ENCODE data around the gene TFDP1.

TFDP1 gene

GRCh38 chr13:113602291-113602988 lies 17.9 kb downstream of the TFDP1 start:
- Histone ChIP-seq H3K4me3 (replicated peaks; ENCODE audit: insufficient read depth, low read length) (no peak overlapping the region), H3K27ac (replicated peaks) (no peak overlapping the region), H3K27me3 (ENCODE audit: insufficient read depth, poor library complexity, severe bottlenecking) (no peaks in the 10 kb centered on the region)
- no peak for TF ChIP-seq SPI1 (IDR thresholded peaks at IDR 0.05; ENCODE audit: borderline replicate concordance, low read depth)
- TF ChIP-seq, protein P1, sequence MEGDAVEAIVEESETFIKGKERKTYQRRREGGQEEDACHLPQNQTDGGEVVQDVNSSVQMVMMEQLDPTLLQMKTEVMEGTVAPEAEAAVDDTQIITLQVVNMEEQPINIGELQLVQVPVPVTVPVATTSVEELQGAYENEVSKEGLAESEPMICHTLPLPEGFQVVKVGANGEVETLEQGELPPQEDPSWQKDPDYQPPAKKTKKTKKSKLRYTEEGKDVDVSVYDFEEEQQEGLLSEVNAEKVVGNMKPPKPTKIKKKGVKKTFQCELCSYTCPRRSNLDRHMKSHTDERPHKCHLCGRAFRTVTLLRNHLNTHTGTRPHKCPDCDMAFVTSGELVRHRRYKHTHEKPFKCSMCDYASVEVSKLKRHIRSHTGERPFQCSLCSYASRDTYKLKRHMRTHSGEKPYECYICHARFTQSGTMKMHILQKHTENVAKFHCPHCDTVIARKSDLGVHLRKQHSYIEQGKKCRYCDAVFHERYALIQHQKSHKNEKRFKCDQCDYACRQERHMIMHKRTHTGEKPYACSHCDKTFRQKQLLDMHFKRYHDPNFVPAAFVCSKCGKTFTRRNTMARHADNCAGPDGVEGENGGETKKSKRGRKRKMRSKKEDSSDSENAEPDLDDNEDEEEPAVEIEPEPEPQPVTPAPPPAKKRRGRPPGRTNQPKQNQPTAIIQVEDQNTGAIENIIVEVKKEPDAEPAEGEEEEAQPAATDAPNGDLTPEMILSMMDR (IDR thresholded peaks at IDR 0.05; ENCODE audit: insufficient read depth, low read length): no peak
- no peak for TF ChIP-seq POLR2AphosphoS5 (IDR thresholded peaks at IDR 0.05; ENCODE audit: low read depth)
- no peak for TF ChIP-seq GABPA (IDR thresholded peaks at IDR 0.05; ENCODE audit: low read depth)
- no peak for TF ChIP-seq REST (IDR thresholded peaks at IDR 0.05; ENCODE audit: insufficient replicate concordance, low read depth)
- DNase-seq (ENCODE audit: low read depth in 1 of 2, low spot score in 1 of 2): no peak

- no peak for TF ChIP-seq GABPA (IDR thresholded peaks at IDR 0.05; ENCODE audit: low read depth)
- TF ChIP-seq POLR2AphosphoS5 (IDR thresholded peaks at IDR 0.05; ENCODE audit: low read depth): no peak
- no peak for TF ChIP-seq SPI1 (IDR thresholded peaks at IDR 0.05; ENCODE audit: borderline replicate concordance, low read depth)
- TF ChIP-seq REST (IDR thresholded peaks at IDR 0.05; ENCODE audit: insufficient replicate concordance, low read depth): no peak
- TF ChIP-seq, protein P1 (IDR thresholded peaks at IDR 0.05; ENCODE audit: insufficient read depth, low read length): no peak
Observed at GRCh38 chr13:113603116-113603710, 18.7 kb downstream of the TFDP1 start.

DNA sequence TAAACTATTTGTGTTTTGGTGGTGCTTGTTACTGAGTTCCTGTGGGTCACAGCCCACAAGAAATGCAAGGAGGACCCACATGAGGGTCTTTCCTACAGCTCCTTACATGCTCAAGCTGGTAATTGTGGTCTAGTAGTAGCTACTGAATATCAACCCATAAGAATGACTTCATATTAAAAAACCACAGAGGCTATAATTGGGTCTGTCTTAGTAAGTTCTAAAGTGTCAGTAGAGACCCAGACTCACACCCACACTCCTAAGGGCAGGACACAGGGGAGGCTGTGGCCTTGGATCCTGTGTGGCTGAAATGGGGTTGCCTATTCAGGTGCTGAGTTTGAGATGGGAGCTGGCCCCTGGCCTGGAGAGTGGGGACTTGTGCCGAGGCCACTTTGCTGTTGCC lies 19.6 kb downstream of the TFDP1 start:
- H3K27me3 ChIP-seq (ENCODE audit: insufficient read depth, poor library complexity, severe bottlenecking): no peaks in the 10 kb centered on the region
- TF ChIP-seq SPI1 (IDR thresholded peaks at IDR 0.05; ENCODE audit: borderline replicate concordance, low read depth): no peak
- no peak for TF ChIP-seq GABPA (IDR thresholded peaks at IDR 0.05; ENCODE audit: low read depth)
- TF ChIP-seq, protein P1 (IDR thresholded peaks at IDR 0.05; ENCODE audit: insufficient read depth, low read length): no peak
- no peak for TF ChIP-seq REST (IDR thresholded peaks at IDR 0.05; ENCODE audit: insufficient replicate concordance, low read depth)
- no peak for TF ChIP-seq POLR2AphosphoS5 (IDR thresholded peaks at IDR 0.05; ENCODE audit: low read depth)
- H3K27ac ChIP-seq (replicated peaks): no peak overlapping the region
- H3K4me3 ChIP-seq (replicated peaks; ENCODE audit: insufficient read depth, low read length): no peak overlapping the region
- DNase-seq (ENCODE audit: low read depth in 1 of 2, low spot score in 1 of 2): no peak

More at GRCh38 chr13:113603116-113603710, 18.7 kb downstream of the TFDP1 start:
- Histone ChIP-seq H3K27ac (replicated peaks) (no peak overlapping the region), H3K27me3 (ENCODE audit: insufficient read depth, poor library complexity, severe bottlenecking) (no peaks in the 10 kb centered on the region), H3K4me3 (replicated peaks; ENCODE audit: insufficient read depth, low read length) (no peak overlapping the region)
- no peak for DNase-seq (ENCODE audit: low read depth in 1 of 2, low spot score in 1 of 2)

Data from HL-60 (cell line).